22Rv1 (cell line): ENCODE results near the gene SLC16A8.

Experiments
- ZFX ChIP-seq: fragments of 450-650 bp; IDR thresholded peaks from 2 replicates; pipeline ENCODE4 v1.6.1; 2017; ENCODE audit warnings: antibody characterized with exemption, borderline replicate concordance
- TF ChIP-seq, protein P1 (sequence below): fragments of 450-650 bp; IDR thresholded peaks from 2 replicates; pipeline ENCODE4 v1.5.1; 2017; ENCODE audit warnings: mild to moderate bottlenecking

DNA sequence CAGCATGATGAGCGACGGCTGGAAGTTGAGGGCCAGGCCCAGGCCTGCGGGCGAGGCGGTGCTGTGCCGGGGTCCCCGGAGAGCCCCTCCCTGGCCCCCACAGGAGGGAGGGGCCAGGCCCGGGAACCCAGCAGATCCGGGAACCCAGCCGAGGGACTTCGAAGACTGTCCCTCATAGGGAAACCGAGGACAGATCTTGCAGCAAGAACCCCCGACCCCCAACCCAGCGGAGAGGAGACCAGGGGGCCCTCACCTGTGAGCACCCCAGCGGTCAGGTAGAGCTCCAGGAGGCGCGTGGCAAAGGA, 2.4 kb downstream of the SLC16A8 start:
- TF ChIP-seq, protein P1, sequence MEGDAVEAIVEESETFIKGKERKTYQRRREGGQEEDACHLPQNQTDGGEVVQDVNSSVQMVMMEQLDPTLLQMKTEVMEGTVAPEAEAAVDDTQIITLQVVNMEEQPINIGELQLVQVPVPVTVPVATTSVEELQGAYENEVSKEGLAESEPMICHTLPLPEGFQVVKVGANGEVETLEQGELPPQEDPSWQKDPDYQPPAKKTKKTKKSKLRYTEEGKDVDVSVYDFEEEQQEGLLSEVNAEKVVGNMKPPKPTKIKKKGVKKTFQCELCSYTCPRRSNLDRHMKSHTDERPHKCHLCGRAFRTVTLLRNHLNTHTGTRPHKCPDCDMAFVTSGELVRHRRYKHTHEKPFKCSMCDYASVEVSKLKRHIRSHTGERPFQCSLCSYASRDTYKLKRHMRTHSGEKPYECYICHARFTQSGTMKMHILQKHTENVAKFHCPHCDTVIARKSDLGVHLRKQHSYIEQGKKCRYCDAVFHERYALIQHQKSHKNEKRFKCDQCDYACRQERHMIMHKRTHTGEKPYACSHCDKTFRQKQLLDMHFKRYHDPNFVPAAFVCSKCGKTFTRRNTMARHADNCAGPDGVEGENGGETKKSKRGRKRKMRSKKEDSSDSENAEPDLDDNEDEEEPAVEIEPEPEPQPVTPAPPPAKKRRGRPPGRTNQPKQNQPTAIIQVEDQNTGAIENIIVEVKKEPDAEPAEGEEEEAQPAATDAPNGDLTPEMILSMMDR, result no peak
- no peak for TF ChIP-seq ZFX
